MCF 10A (cell line): ENCODE results near the gene KCNJ18. TPM values are rescaled to one million over a fixed set of nuclear protein-coding genes. Genes with fewer than 3 reads are reported as not detected.
"Not testable (repeated sequence)": the region's sequence is repeated elsewhere in the genome, so short reads cannot be mapped to it uniquely, and the experiment has no call there.

ENCODE experiments used
- BruUV-seq: library from RNA; stranded (reverse); fragments of 400-500 nt; replicated peaks from 2 replicates; lab custom pipeline; 2021; lab: Mats Ljungman, UMichigan
- CTCF ChIA-PET: fragments of 300-600 bp; sonication (Branson Sonifier 250); formaldehyde crosslinking; extraction: SDS; loops from one replicate; lab custom pipeline; 2021; ENCODE audit warnings: antibody characterized with exemption, inconsistent platforms; lab: Yijun Ruan, JAX
- POLR2A ChIA-PET: fragments of 300-600, 350-650 bp; sonication (Branson Sonifier 250); formaldehyde crosslinking; extraction: SDS; loops from one replicate; lab custom pipeline; 2020; ENCODE audit warnings: antibody characterized with exemption, inconsistent platforms; lab: Yijun Ruan, JAX
- DNase-seq: peaks from one replicate; pipeline ENCODE4 v3.0.0-alpha.2; 2018; ENCODE audit not compliant: unreplicated experiment
- H3K27ac Mint-ChIP-seq: one replicate; pipeline ENCODE4 v1.8.0; 2022; ENCODE audit warnings: mild to moderate bottlenecking, low read depth, mixed read lengths; ENCODE audit not compliant: unreplicated experiment
- H3K27me3 Mint-ChIP-seq: one replicate; pipeline ENCODE4 v1.8.0; 2022; ENCODE audit warnings: mixed read lengths; ENCODE audit not compliant: insufficient read depth, unreplicated experiment
- H3K36me3 Mint-ChIP-seq: one replicate; pipeline ENCODE4 v1.8.0; 2022; ENCODE audit warnings: mild to moderate bottlenecking, moderate library complexity, mixed read lengths; ENCODE audit not compliant: insufficient read depth, unreplicated experiment
- H3K4me1 Mint-ChIP-seq: one replicate; pipeline ENCODE4 v1.8.0; 2022; ENCODE audit warnings: mixed read lengths; ENCODE audit not compliant: insufficient read depth, unreplicated experiment
- H3K4me3 Mint-ChIP-seq: one replicate; pipeline ENCODE4 v1.8.0; 2022; ENCODE audit warnings: mild to moderate bottlenecking, moderate library complexity, mixed read lengths; ENCODE audit not compliant: unreplicated experiment
- H3K9me3 Mint-ChIP-seq: one replicate; pipeline ENCODE4 v1.8.0; 2022; ENCODE audit warnings: mixed read lengths; ENCODE audit not compliant: unreplicated experiment
- CTCF ChIP-seq: fragments of 200-600 bp; IDR thresholded peaks from one replicate; pipeline ENCODE4 v1.8.0; 2022; ENCODE audit warnings: antibody characterized with exemption, mild to moderate bottlenecking; ENCODE audit not compliant: unreplicated experiment
- intact Hi-C: fragments of 100-400 bp; cut with micrococcal nuclease; formaldehyde crosslinking; loops from 2 replicates; pipeline ENCODE4 v1.14.1; 2022
- total RNA-seq: library from RNA; stranded (reverse); gene quantifications from 2 replicates; pipeline ENCODE4 v1.2.3, GENCODE V29; 2022

Gene KCNJ18
- total RNA-seq, 1 experiment from 2014 or later: not detected

- H3K4me1 Mint-ChIP-seq, H3K36me3 Mint-ChIP-seq, DNase-seq, POLR2A ChIA-PET, BruUV-seq, intact Hi-C loops, H3K27me3 Mint-ChIP-seq, H3K27ac Mint-ChIP-seq, CTCF ChIA-PET, H3K4me3 Mint-ChIP-seq: not testable (repeated sequence)
- peaks cover 15% of the 10 kb centered on the region for H3K9me3 Mint-ChIP-seq
These were observed 47.2 kb downstream of the KCNJ18 start for GRCh38 chr17:21739485-21739884.

- BruUV-seq, DNase-seq, CTCF ChIA-PET, intact Hi-C loops, H3K4me1 Mint-ChIP-seq, POLR2A ChIA-PET, H3K27me3 Mint-ChIP-seq, H3K4me3 Mint-ChIP-seq, H3K36me3 Mint-ChIP-seq, H3K27ac Mint-ChIP-seq: not testable (repeated sequence)
- peaks cover 15% of the 10 kb centered on the region for H3K9me3 Mint-ChIP-seq
These were observed 48.5 kb downstream of the KCNJ18 start for GRCh38 chr17:21740836-21741235.

GRCh38 chr17:21741520-21741919 is 49.2 kb downstream of the KCNJ18 start:
- H3K4me1 Mint-ChIP-seq, POLR2A ChIA-PET, H3K27me3 Mint-ChIP-seq, H3K36me3 Mint-ChIP-seq, intact Hi-C loops, CTCF ChIA-PET, BruUV-seq, DNase-seq, H3K4me3 Mint-ChIP-seq, H3K27ac Mint-ChIP-seq: not testable (repeated sequence)
- H3K9me3 Mint-ChIP-seq: peaks cover 15% of the 10 kb centered on the region

GRCh38 chr17:21742326-21742725 is 50.0 kb downstream of the KCNJ18 start:
- CTCF ChIA-PET: no interaction called here
- POLR2A ChIA-PET: no interaction called here
- Mint-ChIP-seq H3K9me3 (peaks cover 19% of the 10 kb centered on the region), H3K27me3 (no peaks in the 10 kb centered on the region), H3K4me3 (no peak overlapping the region), H3K27ac (no peak overlapping the region), H3K36me3 (no peaks in the 10 kb centered on the region), H3K4me1 (no peaks in the 10 kb centered on the region)
- BruUV-seq: no TSS peak
- intact Hi-C loops: no loop called here
- no peak for TF ChIP-seq CTCF
- DNase-seq: no peak

GRCh38 chr17:21744151-21744550 is 51.8 kb downstream of the KCNJ18 start:
- BruUV-seq, H3K4me1 Mint-ChIP-seq, DNase-seq, CTCF ChIA-PET, H3K36me3 Mint-ChIP-seq, POLR2A ChIA-PET, H3K27ac Mint-ChIP-seq, intact Hi-C loops, H3K4me3 Mint-ChIP-seq, H3K27me3 Mint-ChIP-seq: not testable (repeated sequence)
- peaks cover 22% of the 10 kb centered on the region for H3K9me3 Mint-ChIP-seq

GRCh38 chr17:21744621-21745020 is 52.3 kb downstream of the KCNJ18 start:
- H3K9me3 Mint-ChIP-seq: peaks cover 22% of the 10 kb centered on the region
- not testable (repeated sequence) for H3K27me3 Mint-ChIP-seq

GRCh38 chr17:21745385-21746054 is 53.2 kb downstream of the KCNJ18 start:
- peaks cover 17% of the 10 kb centered on the region for H3K9me3 Mint-ChIP-seq
- H3K27me3 Mint-ChIP-seq, H3K27ac Mint-ChIP-seq, DNase-seq, intact Hi-C loops, H3K36me3 Mint-ChIP-seq, H3K4me3 Mint-ChIP-seq, CTCF ChIA-PET, H3K4me1 Mint-ChIP-seq, BruUV-seq, POLR2A ChIA-PET: not testable (repeated sequence)

More at GRCh38 chr17:21744621-21745020, 52.3 kb downstream of the KCNJ18 start:
- H3K27ac Mint-ChIP-seq, BruUV-seq, intact Hi-C loops, DNase-seq, H3K36me3 Mint-ChIP-seq, CTCF ChIA-PET, H3K4me3 Mint-ChIP-seq, POLR2A ChIA-PET, H3K4me1 Mint-ChIP-seq: not testable (repeated sequence)

- CTCF ChIA-PET, BruUV-seq, H3K4me1 Mint-ChIP-seq, intact Hi-C loops, DNase-seq, H3K27ac Mint-ChIP-seq, H3K27me3 Mint-ChIP-seq, H3K36me3 Mint-ChIP-seq, H3K4me3 Mint-ChIP-seq: not testable (repeated sequence)
- H3K9me3 Mint-ChIP-seq: peaks cover 26% of the 10 kb centered on the region
- POLR2A ChIA-PET: interaction anchor here (0.6 kb wide), 1 partner anchor 222 kb away, joined by 3 read pairs; no protein-coding TSS in a partner anchor
These were observed 54.1 kb downstream of the KCNJ18 start for GRCh38 chr17:21746415-21746814.
